ENCODE data around the gene ANKRD13D. TPM values are rescaled to one million over a fixed set of nuclear protein-coding genes. Genes with fewer than 3 reads are reported as not detected.

ANKRD13D gene
- total and polyA plus RNA-seq, 2 of the 8 experiments (the other 6 are each of a cell fraction or from before 2014, with no cell fraction given) = 24.9 to 26.5 TPM

- Histone ChIP-seq H2AFZ (ENCODE audit: low read length) (peak overlapping the region; percentile 43; the same call in 1 of the 2 replicates), H4K8ac (ENCODE audit: extremely low read depth, insufficient read depth, low read length) (0 out of 2 replicates have a peak overlapping the region, but pooled peaks have one; percentile 62), H3K79me2 (ENCODE audit: control insufficient read depth in 1 of 2, insufficient read depth in 2 of 2, low read length in 2 of 2) (peaks cover 0 to 11% of the 10 kb centered on the region in 2 experiments; a peak in 3 of 4 replicates), H2BK5ac (ENCODE audit: low read depth, low read length) (0 out of 2 replicates have a peak overlapping the region, but pooled peaks have one; percentile 1), H3K27ac (ENCODE audit: low read depth, low read length) (no peak overlapping the region), H3K79me1 (ENCODE audit: low read depth, low read length) (0 out of 2 replicates have a peak, but pooled peaks cover 2% of the 10 kb centered on the region), H3K23ac (ENCODE audit: insufficient read length) (no peak overlapping the region), H4K5ac (ENCODE audit: insufficient read length, low read depth, low read length) (peak overlapping the region; percentile 34), H2BK120ac (replicated peaks; ENCODE audit: low read depth, low read length) (no peak overlapping the region), H3K9ac (replicated peaks in 1 of 4; ENCODE audit: extremely low read depth in 1 of 4, low read depth in 3 of 4, low read length in 3 of 4) (no peak overlapping the region), H3K14ac (ENCODE audit: insufficient read length) (no peak overlapping the region), H3K36me3 (ENCODE audit: control insufficient read depth in 2 of 4, insufficient read depth in 4 of 4, low read length in 3 of 4) (no peaks in the 10 kb centered on the region), H4K20me1 (replicated peaks in 1 of 2; ENCODE audit: control insufficient read depth in 1 of 2, insufficient read depth in 2 of 2, low read length in 2 of 2) (peaks cover 0 to 8% of the 10 kb centered on the region in 2 experiments), H3K9me3 (ENCODE audit: insufficient read depth in 2 of 2, low read depth in 1 of 2, low read length in 1 of 2) (no peaks in the 10 kb centered on the region), H3K4me1 (replicated peaks in 1 of 4; ENCODE audit: control insufficient read depth in 3 of 4, insufficient read depth in 4 of 4, low read length in 3 of 4) (peaks cover 0 to 23% (median 20%) of the 10 kb centered on the region in 4 experiments; a peak in 6 of 7 replicates), H3K27me3 (replicated peaks in 1 of 4; ENCODE audit: control insufficient read depth in 3 of 4, extremely low read depth in 1 of 4, insufficient read depth in 3 of 4, low read length in 3 of 4) (peaks cover 0 to 3% (median 0%) of the 10 kb centered on the region in 4 experiments; a peak in 5 of 7 replicates), H3K4me3 (ENCODE audit: extremely low read depth in 1 of 4, insufficient read depth in 2 of 4, low read depth in 3 of 4, low read length in 4 of 4) (no peak overlapping the region), H3K23me2 (ENCODE audit: low read depth, low read length) (peaks cover 4% of the 10 kb centered on the region), H3K18ac (ENCODE audit: extremely low read depth, low read length) (no peak overlapping the region), H4K91ac (replicated peaks; ENCODE audit: insufficient read length, low read length) (no peak overlapping the region), H3K4ac (replicated peaks; ENCODE audit: insufficient read length, low read depth, low read length) (peak overlapping the region; percentile 19), H2BK20ac (ENCODE audit: low read length) (no peak overlapping the region), H3K4me2 (ENCODE audit: insufficient read depth in 1 of 2, low read depth in 2 of 2, low read length in 2 of 2) (no peak overlapping the region; a peak in 2 of 4 replicates), H2BK12ac (ENCODE audit: low read depth, low read length) (0 out of 2 replicates have a peak overlapping the region, but pooled peaks have one; percentile 39), H3K56ac (replicated peaks; ENCODE audit: insufficient read length, low read depth, low read length) (no peak overlapping the region), H2BK15ac (ENCODE audit: low read length) (0 out of 2 replicates have a peak overlapping the region, but pooled peaks have one; percentile 6), H2AK5ac (ENCODE audit: low read depth, low read length) (no peak overlapping the region)
- FAIRE-seq (peak; percentile 55), DNase-seq (ENCODE audit: low read depth in 1 of 2, low spot score in 2 of 2) (peak in 1 of 2 experiments; percentile 90)
- 69% methylated on average over 22 of the region's 22 CpGs; no CpG with 5 or more reads in 1 of the 2 experiments for WGBS, 2 experiments (ENCODE audit: extremely low coverage in 1 of 2, insufficient coverage in 1 of 2, insufficient read length in 1 of 2, insufficient replicate concordance in 2 of 2, low coverage in 1 of 2, low lambda C conversion rate in 2 of 2, missing lambda C conversion rate in 1 of 2)
- POLR2A ChIA-PET (ENCODE audit: partially characterized antibody) = interaction anchor here (0.5 to 2.4 kb wide), 10 partner anchors 10 to 441 kb away, joined by 3 to 24 read pairs (median 4); partner anchors contain the start of gene ANKRD13D
- CTCF ChIA-PET (ENCODE audit: partially characterized antibody) = interaction anchor here (0.5 to 13.0 kb wide), 38 partner anchors 8 to 367 kb away, joined by 3 to 186 read pairs (median 4); partner anchors contain the start of genes ANKRD13D, CLCF1, POLD4 and SSH3
- TF ChIP-seq MAX (IDR thresholded peaks at IDR 0.05) (peak; percentile 40; the same call in 1 of the 2 replicates), GABPA (IDR thresholded peaks at IDR 0.05; ENCODE audit: borderline replicate concordance, insufficient read depth, low read length) (peak; percentile 73; the same call in 1 of the 2 replicates), POLR2AphosphoS5 (IDR thresholded peaks at IDR 0.05; ENCODE audit: low read depth, low read length) (0 out of 2 replicates have a peak, but pooled peaks have one; percentile 32), SIX5 (IDR thresholded peaks at IDR 0.05; ENCODE audit: low read depth, low read length) (no peak), CREB1 (IDR thresholded peaks at IDR 0.05) (peak; percentile 40; the same call in 1 of the 2 replicates), TCF12 (IDR thresholded peaks at IDR 0.05; ENCODE audit: low read depth, low read length) (no peak), ZNF274 (IDR thresholded peaks at IDR 0.05; ENCODE audit: borderline replicate concordance, extremely low read depth, low read length) (no peak), RFX5 (IDR thresholded peaks at IDR 0.05; ENCODE audit: borderline replicate concordance, low read depth, low read length) (no peak), CHD2 (IDR thresholded peaks at IDR 0.05; ENCODE audit: low read length) (0 out of 2 replicates have a peak, but pooled peaks have one; percentile 14), CHD1 (IDR thresholded peaks at IDR 0.05; ENCODE audit: low read depth, low read length) (no peak)
Observed at GRCh38 chr11:67262731-67263675, 26.1 kb upstream of the ANKRD13D start.
